ENCODE results near the gene CNPY1.
"Not testable (repeated sequence)": the region's sequence is repeated elsewhere in the genome, so short reads cannot be mapped to it uniquely, and the experiment has no call there.

The CNPY1 gene

GRCh38 chr7:155531681-155532080 lies 14.7 kb downstream of the CNPY1 start:
- DNase-seq = peak; percentile 21

DNA sequence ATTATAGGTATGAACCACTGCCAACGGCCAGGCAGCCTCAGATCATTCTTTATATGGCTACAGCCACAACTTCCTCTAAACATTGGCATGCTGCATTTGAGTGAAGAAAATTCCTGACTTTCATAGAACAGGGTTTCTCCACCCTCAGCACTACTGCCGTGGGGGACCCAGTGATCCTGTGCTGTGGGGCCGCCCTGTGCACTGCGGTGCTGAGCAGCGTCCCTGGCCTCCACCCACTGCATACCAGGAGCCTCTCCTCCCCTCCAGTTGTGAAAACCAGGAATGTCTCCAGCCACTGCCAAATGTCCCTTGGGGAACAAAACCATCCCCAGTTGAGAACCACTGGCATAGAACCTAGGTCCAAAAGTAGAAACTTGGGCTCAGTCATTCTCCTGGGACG lies 15.8 kb downstream of the CNPY1 start:
- peak; percentile 12 for DNase-seq

DNA sequence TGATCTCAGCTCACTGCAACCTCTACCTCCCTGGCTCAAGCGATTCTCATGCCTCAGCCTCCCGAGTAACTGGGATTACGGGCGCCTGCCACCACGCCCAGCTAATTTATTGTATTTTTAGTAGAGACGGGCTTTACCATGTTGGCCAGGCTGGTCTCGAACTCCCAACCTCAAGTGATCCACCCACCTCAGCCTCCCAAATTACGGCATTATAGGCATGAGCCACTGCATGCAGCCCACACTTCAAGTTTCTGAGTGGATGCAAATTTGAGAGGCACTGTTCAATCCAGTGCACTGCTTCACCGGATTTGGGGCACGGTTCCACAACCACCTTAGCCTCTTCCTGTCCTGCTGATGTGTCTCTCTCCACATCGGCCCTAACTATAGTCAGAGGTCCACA lies 16.5 kb downstream of the CNPY1 start:
- peak; percentile 36 for DNase-seq

GRCh38 chr7:155529346-155529745 lies 17.0 kb downstream of the CNPY1 start:
- peak; percentile 14 for DNase-seq

GRCh38 chr7:155527664-155528063 lies 18.7 kb downstream of the CNPY1 start:
- DNase-seq = no peak

GRCh38 chr7:155526225-155526624 lies 20.1 kb downstream of the CNPY1 start:
- no peak for DNase-seq

- no peak for DNase-seq
These were observed 22.3 kb downstream of the CNPY1 start for GRCh38 chr7:155524018-155524556.

- no peak for DNase-seq
These were observed 23.1 kb downstream of the CNPY1 start for GRCh38 chr7:155523168-155523675.

- DNase-seq = no peak
These were observed 24.5 kb downstream of the CNPY1 start for GRCh38 chr7:155521743-155522398.

GRCh38 chr7:155521007-155521742 lies 25.2 kb downstream of the CNPY1 start:
- DNase-seq = no peak

GRCh38 chr7:155520114-155520513 lies 26.2 kb downstream of the CNPY1 start:
- no peak for DNase-seq

DNA sequence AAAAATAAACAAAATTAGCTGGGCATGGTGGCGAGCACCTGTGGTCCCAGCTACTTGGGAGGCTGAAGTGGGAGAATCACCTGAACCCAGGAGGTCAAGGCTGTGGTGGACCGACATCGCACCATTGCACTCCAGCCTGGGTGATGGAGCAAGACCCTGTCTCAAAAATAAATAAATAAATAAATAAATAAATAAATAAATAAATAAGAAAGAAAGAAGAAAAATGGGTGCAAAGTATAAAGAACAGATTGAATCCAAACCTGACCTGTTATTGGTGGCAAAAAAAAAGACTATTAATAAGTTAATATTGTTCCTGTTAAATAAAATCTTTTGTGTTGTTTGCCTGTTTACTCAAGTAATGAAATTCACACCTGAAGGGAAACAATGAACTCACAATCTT lies 27.0 kb downstream of the CNPY1 start:
- not testable (repeated sequence) for DNase-seq

DNA sequence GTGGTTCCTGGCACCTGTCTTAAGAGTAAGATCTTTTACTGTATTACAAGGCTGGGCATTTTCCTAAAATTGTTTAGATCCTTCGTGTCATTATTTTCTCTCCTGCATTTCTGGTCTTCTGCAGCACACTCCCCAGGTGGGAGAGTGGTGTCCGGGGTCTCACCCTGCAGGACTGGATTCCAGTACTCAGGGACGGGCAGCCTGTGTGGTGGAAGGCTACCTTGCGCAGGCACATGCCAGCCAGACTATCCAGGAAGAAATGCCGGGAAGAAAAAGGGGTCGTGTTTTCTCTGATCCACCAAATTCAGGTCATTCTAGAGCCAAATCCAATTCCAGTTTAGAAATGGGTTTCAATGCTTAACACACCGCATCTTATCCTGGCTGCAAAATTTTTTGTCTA lies 27.7 kb downstream of the CNPY1 start:
- no peak for DNase-seq

GRCh38 chr7:155517969-155518368 lies 28.4 kb downstream of the CNPY1 start:
- no peak for DNase-seq

- DNase-seq = no peak
These were observed 28.9 kb downstream of the CNPY1 start for GRCh38 chr7:155517452-155517851.

DNA sequence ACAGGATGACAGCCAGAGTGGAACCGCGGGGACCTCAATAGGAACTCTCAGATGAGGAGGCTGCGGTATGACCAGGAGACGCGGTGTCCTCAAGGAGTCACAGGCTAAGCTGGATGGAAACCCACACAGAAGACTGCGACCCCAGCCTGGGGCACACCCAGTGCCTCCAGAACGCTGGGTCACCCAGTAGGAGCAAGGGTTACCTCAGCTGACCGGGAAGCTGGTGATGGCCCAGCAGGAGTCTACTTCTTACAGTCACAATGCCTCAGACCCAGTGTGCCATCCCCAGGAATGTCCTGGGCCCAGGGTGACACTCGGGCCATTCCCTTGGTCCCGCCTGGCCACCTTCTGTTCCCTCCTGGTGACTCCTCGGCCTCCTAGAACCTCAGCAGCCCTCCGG lies 29.9 kb downstream of the CNPY1 start:
- no peak for DNase-seq

- DNase-seq = no peak
These were observed 31.0 kb downstream of the CNPY1 start for GRCh38 chr7:155515318-155515717.

DNA sequence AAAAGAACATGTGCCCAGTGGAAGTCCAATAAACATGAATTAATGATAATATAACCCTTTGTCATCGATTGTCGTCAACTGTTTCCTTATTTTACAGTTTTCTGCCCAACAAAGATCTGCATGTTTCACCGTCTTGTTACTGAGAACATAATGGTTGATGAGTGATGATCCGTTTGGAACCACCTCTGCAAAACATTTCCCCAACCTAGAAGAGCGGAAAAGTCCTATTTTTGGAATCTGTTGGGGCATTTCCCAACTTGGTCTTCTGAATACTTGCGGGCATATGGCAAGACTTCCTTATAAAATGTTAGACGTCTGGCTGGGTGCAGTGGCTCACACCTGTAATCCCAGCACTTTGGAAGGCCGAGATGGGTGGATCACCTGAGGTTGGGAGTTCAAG lies 32.1 kb downstream of the CNPY1 start:
- DNase-seq = no peak

DNA sequence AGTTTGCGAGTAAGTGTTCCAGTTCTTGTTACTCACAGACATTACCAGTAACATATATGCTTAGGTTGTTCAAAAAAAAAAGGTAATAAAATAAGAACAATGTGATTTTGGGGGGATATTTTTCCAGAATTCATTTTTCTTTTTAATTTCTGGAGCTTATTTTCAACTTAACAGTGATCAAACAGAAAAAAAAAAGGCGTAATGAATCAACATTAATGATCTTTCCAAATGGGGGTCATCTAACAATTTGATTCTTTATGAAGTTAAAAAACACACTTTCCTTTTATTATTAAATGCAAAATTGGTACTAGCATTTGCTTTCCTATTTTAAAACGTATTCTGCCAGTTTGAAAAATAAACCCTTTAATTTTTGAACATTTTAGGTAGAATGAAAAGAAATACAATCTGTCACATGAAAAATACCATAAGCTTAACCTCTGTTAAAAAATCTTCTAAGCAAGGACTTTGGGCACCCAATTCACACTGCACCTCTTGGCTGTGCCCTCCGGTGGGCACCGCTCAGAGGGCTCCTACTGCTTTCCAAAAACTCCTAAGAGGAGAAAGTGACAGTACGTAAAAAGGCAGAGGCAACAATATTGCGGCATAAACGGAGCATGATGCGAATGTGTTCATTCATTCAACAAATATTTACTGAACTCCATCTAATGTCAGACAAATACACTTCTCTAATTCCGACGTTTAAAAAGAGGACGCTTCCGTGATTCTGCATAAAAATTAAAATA lies 32.6 kb downstream of the CNPY1 start:
- no peak for DNase-seq

DNA sequence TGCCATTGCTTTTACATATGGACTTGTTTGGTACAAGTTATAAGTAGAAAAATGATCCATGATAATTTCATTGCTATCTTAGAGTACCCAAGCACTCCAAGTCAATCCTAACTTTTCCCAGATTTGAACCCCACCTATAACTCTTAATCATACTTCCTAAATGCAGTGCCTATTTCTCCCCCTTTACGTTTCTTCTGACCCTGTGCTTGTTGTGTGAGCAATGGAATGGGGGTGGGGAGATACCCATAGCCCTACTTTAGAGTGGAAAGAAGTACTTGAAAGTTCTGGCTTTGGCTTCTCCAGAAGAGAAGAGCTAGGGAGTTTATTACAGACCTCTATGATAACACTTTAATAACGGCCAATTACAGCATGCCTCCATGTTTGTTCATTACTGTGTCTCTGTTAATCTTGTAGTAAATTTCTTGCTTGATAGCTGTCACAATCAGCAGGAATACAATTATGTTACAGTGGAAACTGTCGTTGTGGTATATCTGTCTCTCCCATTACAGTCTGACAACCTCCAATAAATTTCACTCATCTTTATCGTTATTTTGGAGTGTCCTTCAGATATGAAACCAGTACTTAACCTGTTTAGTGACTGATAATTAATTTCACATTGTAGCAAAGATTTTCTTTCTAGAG lies 34.0 kb downstream of the CNPY1 start:
- no peak for DNase-seq

- no peak for DNase-seq
These were observed 34.7 kb downstream of the CNPY1 start for GRCh38 chr7:155511702-155511996.

DNA sequence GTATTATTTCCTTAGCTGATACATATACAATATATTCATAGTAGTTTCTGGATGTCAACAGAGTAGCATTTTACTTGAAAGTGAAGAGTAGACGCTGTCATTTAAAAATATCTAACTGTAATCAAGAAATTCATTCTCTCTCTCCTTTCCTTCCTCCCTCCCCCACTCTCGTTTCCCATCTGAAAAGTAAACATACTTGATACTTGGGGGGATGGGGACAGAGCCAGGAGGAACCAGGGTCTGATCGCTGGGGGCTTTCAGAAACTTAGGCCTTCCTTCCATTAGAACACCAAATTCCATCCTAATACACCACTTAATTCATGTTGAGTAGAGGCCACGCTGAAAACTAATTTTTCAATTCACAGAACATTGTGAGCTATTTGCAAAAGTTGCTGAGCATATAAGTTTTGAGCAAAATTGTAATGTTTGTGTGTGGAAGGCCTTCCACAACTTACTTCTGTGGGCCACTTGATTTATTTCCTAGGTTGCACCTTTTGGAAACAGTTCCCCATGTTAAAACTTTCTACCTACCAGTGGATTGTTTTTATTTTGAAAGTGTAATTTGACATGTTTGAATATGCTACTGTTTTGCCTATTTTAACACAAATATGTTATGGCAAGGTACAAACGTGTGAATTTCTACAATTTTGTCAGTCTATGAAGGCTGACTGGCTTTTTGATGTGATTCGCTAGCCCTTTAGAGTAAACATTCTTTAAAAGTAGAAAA lies 35.2 kb downstream of the CNPY1 start:
- DNase-seq = no peak

All from activated effector memory CD4-positive, alpha-beta T cell treated with anti-CD3 and anti-CD28 coated beads, Interleukin-2, amount 50 U/mL, for 16 hours (primary cell).